Endothelial cell of hepatic sinusoid (primary cell): ENCODE results near the gene HMX2.

Experiments
- in situ Hi-C: cut with HindIII; loops from 2 replicates; pipeline ENCODE4 v1.10.0; 2017; ENCODE audit warnings: low sequenced_read_pairs

Gene HMX2

GRCh38 chr10:123136806-123137642, 10.9 kb upstream of the HMX2 start:
- in situ Hi-C loops: no loop called here

- in situ Hi-C loops: no loop called here
Measured at GRCh38 chr10:123139165-123139520, 8.8 kb upstream of the HMX2 start.

- in situ Hi-C loops: no loop called here
Measured at GRCh38 chr10:123139521-123140163, 8.3 kb upstream of the HMX2 start.

- in situ Hi-C loops: no loop called here
Measured at GRCh38 chr10:123140164-123140982, 7.6 kb upstream of the HMX2 start.

- in situ Hi-C loops: no loop called here
Measured at GRCh38 chr10:123140983-123141390, 6.9 kb upstream of the HMX2 start.

GRCh38 chr10:123141791-123142700, 5.9 kb upstream of the HMX2 start:
- in situ Hi-C loops: no loop called here

GRCh38 chr10:123142701-123143161, 5.2 kb upstream of the HMX2 start:
- in situ Hi-C loops: no loop called here

GRCh38 chr10:123143162-123143824, 4.6 kb upstream of the HMX2 start:
- in situ Hi-C loops: no loop called here

GRCh38 chr10:123143825-123144168, 4.1 kb upstream of the HMX2 start:
- in situ Hi-C loops: no loop called here

- in situ Hi-C loops: no loop called here
Measured at GRCh38 chr10:123144697-123145541, 3.0 kb upstream of the HMX2 start.

- in situ Hi-C loops: no loop called here
Measured at GRCh38 chr10:123145542-123146012, 2.4 kb upstream of the HMX2 start.

- in situ Hi-C loops: no loop called here
Measured at GRCh38 chr10:123146013-123146893, 1.7 kb upstream of the HMX2 start.

- in situ Hi-C loops: no loop called here
Measured at GRCh38 chr10:123146894-123147634, 872 bp upstream of the HMX2 start.

- in situ Hi-C loops: no loop called here
Measured at GRCh38 chr10:123148414-123149161, 652 bp downstream of the HMX2 start.

GRCh38 chr10:123149162-123149567, 1.2 kb downstream of the HMX2 start:
- in situ Hi-C loops: no loop called here

GRCh38 chr10:123149568-123150270, 1.8 kb downstream of the HMX2 start:
- in situ Hi-C loops: no loop called here
